Muscle of arm (tissue), 12 donors: ENCODE data around the gene DPP6. TPM values are rescaled to one million over a fixed set of nuclear protein-coding genes. Genes with fewer than 3 reads are reported as not detected.

Source experiments
- DNase-seq: peaks from one replicate; pipeline ENCODE4 v3.0.0-alpha.2; 2013
- polyA plus RNA-seq, 12 donors: library from polyadenylated mRNA; unstranded; fragments of 120-200 nt; gene quantifications; one replicate each; pipeline ENCODE4 v1.2.1, GENCODE V29; 2013; ENCODE audit not compliant: insufficient read length in 12 of 12

DPP6 gene
- polyA plus RNA-seq, 12 donors, result 3.1 to 7.7 (median 5.7) TPM; not detected in 1

DNA sequence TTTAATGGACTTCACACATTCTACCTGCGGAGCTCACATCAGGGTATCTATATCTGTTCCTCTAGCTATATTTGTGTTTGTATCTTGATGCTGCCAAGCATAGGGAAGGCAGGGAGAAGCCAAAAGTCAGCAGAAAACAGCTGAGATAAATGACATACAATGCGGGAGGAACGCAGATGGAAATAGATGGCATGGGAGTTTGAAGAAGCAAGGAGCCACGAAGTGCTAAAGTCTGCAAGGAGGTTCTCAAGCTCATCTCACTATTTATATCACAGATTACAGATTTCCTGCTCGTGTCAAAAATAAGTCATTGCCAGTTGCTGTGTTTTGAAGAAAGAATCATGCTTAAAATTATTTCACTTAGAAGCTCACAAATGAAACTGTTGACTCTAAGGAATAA, 180.5 kb downstream of the DPP6 start:
- DNase-seq, result no peak

DNA sequence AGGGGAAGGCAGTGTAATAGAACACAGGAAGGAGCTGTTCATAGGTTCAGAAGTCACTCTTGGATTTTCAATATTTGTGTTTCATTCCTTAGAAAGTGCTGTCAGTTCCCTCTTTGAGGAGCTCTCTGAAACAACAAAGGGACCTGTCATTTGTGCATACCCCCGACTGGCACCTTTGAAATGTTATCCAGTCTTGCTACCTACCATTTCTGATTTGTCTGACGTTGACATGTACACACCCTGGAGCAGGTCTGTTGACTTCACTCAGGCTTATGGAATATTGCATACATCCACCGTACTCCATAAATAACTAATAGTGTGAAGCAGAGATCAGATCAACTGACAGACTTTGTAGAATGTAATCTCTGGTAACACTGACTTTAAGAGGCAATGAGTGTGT, 189.8 kb downstream of the DPP6 start:
- no peak for DNase-seq

DNA sequence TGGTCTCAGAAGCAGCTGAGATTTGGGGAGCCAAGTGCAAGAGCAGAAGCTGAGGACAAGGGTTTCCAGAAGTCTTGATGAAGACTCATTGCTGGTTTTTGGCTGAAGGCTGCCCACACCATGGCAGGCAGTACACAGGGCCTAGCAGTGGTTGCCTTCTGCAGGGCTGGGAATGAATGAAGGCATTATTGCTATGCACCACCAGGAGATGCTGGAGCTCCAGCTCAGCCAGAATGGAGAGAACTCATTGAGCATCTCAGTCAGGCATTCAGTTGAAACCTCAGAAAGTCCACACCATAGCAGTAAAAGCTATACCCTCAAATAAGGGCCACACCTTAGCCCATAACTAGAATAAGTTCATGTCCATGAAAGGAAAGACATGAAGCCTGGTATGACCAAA, 190.5 kb downstream of the DPP6 start:
- no peak for DNase-seq

DNA sequence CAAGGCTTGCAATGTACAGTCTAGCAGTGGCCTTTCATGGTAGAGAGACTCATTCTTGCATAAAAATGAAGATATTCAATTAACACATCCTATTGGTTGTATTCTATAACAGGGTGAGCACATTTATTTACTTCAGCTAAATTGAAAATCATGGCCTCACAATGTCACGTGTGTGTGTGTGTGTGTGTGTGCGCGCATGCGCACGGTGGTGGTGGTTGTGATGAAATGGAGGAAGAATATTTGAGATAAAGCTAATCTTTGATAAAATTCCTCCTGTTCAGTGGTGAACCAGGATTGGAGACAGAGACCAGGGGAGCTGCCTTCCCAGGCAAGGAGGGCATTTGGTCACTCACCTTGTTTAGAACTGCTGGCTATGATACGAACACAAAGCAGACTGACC, 199.8 kb downstream of the DPP6 start:
- DNase-seq, result no peak

DNA sequence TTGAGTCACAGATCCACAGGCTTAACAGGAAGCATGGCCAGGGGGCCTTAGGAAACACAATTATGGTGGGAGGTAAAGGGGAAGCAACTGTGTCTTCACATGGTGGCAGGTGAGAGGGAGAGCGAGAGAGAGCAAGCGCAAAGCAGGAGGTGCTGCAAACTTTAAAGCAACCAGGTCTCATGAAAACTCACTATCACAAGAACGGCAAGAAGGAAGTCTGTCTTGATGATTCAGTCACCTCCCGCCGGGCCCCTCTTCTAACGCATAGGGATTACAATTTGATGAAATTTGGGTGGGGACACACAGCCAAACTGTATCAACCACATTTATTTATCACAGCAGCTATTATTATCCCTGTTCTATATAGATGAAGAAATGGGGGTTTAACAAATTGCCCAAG, 201.6 kb downstream of the DPP6 start:
- no peak for DNase-seq

DNA sequence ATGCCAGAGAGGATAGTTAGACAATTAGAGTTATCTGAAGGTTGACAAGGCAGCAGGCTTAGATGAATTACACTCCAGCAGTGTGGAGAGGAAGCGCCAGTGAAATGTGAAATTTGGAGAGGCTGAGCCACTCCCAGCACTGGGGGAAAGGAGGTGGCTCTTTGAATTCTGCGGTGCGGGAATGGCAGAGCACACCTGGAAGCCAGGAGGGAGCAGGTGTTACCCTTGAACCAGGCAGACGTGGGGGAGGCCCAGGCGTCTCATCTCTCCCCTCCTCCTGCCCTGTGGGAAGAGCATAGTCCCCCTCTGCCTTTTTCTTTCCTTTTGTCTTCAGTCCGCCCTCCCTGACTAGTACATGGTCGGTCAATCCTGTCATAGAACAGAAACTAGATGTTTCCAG, 203.1 kb downstream of the DPP6 start:
- no peak for DNase-seq

DNA sequence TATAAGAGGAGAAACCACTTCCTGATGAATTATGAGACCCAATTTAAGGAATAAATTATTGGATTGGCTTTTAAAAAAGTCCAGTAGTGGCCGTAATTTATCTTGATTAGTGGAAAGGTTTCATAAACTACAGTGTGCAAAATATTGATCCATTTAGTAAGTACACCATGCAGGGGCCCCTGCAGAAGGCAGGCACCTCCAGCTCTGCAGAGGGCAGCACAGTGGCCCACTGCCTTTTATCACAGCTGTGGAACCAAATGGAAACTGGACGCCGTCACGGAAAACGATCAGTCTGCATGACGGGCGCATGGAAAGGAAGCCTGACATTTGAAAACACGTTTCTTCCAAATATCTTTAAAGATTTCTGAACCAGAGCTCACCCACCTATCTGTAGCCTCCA, 204.0 kb downstream of the DPP6 start:
- DNase-seq, result no peak

DNA sequence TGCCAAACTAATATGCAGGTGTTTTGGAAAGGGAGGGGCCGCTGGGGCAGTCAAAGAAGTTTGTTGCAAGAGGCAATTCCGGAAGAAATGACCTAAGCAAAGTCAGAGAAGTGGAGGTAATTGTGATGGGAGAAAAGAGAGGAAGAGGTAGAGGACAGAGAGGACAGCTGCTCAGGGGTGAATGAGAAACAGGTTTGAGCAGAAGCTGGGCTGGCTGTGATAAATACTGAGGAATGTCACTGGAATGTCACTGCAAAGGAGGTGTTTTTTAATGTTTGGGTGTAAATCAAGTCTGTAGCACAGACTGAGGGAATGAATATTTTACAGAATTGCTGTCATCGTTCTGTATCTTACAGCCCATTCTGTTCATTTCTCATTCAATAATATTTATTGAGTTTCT, 207.2 kb downstream of the DPP6 start:
- DNase-seq, result no peak

DNA sequence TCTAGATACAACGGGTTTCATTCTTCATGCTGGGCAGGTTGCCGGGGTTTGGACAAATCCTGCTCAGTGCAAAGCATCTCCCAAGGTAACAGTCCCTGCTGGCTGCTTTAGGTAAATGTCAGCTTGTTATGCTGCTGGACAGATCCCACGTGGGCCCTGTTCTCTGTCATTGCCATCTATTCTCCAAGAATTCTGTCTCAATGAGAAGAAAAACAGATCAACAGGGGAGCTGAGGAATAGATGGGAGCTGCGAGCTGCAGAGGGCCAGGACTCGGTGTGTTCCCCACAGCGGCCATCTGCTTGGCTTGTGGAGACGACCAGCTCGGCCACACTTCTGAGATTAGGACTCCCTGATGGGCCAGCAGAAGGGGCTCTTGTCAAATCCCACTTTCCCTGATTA, 235.2 kb downstream of the DPP6 start:
- DNase-seq, result no peak

DNA sequence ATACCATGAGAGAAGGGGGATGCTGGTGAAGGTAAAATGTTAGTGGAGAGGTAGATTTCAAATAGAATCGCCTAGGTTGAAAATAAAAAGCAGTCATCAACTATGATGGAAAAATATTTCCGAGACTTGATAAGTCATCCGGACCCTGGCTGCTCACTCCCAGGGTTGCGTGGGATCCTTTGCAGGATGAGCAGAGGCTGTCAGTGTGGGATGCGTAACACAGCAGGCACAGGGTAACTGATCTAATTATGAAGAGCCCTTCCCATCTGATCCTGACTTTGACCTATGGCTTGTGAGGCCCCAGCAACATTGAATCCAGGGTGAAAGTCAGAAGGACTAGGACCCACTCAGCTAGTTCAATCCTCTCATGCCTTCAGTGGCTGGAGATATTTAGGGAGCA, 236.9 kb downstream of the DPP6 start:
- no peak for DNase-seq

DNA sequence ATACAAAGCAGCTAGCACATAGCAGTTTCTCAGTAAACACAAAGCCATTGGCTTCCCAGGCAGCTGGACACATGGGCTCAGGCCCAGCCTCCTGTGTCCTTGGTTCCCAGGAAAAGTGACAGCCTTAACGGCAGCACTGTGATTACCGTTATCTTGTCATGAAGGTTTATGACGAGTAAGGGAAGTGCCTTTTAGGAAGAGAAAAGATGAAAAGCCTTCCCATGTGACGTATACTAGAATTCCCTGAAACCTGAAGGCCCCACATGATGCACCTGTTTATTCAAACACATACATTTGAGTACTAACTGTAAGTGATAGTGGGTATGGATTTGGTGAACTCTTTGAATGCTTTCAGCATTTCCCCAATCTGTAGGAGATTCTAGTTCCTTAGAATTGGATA, 244.2 kb downstream of the DPP6 start:
- DNase-seq, result no peak

DNA sequence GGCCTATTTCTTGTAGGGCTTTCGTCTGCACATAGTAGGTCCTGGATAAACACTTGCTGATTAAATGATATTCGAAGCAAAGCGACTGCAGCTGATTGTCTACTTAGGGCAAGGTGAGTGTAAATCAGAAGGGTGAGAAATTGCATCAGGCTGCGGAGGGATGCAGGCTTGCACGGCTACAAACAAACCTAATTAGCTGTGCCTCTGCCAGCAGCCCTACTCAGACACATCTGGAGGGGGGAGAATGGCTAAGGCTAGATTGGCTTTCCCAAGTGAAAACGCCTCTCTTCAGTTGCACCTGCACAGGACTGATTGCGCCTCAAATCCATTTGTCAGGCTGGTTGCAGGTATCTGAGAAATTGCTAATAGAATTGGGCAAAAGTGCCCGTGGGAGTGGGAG, 247.5 kb downstream of the DPP6 start:
- no peak for DNase-seq

DNA sequence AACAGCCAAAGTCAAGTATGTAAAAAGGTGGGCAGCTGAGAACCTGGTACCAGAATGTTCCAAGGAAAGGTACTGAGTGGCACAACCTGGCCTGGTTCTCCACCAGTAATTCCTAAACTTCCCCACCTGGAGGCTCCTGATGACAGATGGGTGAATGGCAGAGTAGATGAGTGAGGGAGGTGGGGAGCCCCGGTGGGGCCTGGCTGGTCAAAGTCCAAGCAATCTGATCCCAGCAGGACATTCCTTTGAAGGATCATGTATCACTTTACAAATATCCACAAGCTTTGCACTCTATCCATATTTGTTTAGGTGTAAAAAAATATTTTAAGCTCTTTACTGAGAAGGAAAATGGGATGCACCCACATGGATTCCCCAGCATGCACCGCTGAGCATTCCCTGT, 250.2 kb downstream of the DPP6 start:
- no peak for DNase-seq

DNA sequence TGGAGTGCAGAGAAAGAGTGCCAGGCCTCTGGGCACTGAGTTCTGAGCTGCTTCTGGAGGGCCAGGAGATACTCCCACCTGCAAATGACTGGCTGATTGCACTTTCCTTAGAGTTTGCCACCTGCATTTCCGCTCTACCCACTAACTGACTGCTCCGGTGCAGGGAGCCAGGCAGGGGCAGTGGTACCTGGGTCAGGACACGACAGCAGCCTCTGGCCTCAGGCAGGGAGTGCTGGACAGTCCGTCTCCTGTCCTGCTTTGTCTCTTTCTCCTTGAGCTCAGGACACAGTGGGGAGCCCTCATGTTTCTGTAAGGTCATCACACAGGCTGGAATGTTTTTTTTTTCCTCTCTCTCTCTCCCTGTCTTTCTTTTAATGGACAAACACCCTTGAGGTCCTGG, 252.0 kb downstream of the DPP6 start:
- no peak for DNase-seq

DNA sequence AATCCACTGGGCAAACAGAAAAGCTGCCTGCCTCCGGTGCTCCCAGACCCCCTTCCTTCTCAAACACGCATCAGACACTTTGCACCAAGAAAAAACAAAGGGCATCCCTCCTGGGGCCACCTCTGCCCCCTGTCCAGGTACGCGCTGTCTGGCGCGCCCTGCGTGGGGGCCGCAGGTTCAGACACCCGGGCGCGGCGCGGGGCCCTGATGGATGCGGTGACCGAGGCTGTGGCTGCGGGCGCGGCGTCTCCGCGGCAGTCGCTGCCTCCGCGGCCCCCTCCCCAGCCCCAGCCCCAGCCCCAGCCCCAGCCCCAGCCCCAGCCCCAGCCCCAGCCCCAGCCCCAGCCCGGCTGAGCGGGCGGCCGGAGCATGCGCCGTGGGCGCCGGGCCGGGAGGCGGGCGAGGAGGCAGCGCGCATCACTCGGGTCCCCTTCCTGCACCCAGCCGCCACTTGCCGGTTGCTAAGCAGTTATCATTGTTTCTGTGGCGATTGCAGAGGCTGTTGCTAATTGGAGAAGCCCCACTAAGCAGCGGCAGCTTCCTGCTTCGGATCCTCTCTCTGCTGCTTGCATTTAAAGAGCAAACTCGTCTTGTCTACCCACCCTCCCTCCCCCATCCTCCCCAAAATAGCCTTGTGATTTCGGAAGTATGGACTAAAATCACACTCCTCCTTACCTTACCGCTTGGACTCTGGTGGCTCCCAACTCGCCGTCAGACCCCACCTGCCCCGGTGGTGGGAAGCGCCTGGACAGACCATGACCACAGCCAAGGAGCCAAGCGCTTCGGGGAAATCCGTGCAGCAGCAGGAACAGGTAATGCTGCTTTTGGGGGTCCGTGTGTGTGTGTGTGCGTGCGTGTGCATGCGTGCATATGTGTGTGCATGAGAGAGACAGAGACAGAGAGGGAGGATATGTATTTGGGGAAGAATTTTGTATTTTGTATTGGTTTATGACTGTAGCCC, 252.8 kb downstream of the DPP6 start:
- no peak for DNase-seq

DNA sequence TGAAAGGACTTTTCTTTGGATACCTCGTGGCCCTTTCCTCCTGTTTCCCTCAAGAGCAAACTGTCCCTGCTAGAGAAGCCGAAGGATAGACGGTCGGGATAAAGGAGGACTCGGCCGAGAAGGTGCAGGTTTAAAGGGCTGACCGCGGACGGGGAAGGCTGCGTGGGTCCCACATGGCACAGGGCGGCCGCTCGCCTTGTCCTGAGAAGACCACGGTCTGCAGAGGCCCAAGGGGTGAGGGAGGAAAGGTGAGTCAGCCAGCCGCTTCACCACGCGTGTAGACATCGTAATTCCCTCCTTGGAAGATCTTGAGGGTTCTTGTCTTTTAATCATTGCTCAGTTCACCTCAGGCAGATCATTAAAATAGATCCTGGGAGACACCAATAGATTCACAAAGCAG, 253.8 kb downstream of the DPP6 start:
- no peak for DNase-seq

DNA sequence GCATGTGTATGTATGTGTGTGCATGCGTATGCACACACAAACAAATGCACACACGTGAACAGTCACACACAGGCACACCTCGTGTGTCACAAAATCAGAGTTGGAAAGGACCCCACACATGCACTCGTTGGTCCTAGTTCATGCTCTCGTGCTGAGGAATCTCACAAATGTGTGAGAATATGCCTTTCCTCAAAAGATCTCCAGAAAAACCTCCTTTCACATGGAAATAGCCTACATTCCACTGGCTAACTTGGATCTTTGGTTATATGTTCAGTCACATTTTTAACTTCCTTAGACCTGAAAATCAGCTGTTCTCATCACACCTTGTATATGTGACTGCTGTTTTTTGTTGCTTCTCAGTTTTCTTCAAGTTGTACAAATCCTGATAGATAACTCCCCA, 256.7 kb downstream of the DPP6 start:
- no peak for DNase-seq

DNA sequence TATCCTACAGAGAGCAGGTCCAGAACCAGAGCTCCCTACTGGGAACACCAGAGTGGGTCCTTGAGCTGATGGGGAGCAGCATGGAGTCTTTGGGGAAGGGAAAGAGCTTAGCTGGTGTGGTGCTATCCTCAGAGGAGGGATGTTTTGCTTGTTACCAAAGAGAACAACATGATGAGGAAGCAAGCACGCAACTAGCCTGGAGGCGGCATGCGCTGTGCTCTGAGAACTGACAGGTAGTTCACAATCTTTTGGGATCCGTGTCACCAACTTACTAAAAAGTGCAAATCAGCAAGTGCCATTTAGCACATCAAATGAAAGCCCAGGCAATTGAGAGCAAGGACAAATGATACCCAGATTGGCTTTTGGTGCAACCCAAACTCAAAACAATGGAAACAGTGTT, 257.9 kb downstream of the DPP6 start:
- no peak for DNase-seq

DNA sequence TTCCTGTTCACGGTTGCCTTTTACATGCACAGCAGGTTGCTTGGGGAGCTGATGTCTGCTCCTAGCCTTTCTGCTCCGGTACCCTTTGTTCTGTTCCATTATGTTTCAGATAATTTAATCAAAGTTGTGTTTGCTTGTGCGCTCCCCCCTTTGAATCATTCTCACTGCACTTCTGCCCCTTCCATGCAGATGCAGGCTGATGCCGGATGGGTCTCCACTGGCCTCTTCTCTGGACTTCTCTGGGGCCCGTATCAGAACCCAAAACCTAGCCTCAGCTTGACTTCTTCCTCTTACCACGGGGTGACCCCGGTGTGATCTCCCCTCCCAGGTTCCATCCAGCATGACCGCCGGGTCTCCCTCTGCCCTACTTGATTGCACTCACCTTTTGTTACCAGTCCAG, 272.0 kb downstream of the DPP6 start:
- DNase-seq, result no peak

DNA sequence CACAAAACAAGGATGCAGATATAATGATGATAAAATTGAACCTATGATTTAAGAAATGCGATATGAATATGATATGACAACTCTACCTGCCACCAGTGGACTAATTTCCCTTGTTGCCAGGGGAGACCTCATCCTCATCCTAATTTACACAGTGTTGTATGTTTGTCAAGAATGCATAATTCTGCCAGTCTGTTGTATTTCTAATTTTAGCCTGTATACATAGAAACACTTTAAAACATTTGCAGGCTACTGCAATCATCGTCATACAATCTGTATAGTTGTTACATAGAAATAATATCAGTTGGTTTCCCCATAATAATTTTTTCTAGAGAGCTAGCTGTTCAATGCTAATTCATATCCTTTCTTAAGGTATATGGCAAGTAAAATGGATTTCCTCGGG, 274.2 kb downstream of the DPP6 start:
- no peak for DNase-seq

DNA sequence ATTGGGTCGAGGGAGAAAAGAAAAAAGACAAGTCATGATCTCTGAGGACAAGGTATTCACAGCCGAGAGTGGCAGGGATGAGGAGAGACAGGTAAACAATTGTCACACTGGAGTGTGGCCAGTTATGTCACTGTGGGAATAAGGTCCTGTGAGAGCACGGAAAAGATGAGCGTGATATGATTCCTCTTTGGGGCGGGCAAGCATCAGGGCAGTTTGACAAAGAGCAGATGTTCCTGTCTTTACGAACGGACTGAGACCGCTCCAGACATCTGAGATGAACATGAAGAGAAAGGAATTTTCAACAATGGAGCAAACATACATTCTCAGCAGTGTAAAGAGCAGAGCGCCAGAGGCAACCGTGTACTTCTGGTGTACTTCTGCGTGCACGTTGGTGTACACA, 278.1 kb downstream of the DPP6 start:
- DNase-seq, result no peak

DNA sequence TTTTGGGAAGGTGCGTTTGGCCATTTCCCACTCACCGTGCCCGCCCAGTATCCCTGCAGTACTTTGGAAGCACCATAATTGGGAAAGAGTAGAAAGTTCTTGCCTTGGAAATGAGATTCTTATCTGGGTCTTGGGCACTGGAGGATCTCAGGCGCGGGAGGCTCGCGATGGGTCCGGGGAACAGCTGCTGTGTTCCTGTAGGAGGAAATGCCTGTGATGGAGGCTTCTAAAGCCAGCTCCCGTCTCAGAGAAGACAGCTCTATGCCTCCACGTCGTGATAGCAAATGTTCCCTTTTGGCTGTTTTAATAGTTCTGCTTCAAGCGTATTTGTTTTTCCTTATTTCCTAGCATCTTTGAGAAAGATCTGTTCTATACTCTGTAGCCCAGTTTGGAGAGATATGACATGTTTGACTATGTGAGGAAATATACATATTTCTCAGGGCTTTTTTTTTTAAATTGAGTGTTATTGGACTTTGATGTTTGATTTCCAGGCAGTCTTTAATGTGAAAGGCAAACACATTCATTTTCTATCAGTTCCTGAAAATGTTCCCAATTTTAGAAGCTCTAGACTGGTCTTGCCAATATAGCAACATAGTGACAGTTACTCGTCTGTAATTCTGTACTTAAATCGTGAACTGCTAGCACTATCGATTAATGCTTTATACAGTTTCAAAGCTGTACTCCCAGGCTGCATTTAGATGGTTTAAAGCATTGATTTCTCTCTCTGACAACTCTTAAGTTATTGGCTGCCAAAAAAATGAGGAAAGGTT, 280.8 kb downstream of the DPP6 start:
- no peak for DNase-seq

DNA sequence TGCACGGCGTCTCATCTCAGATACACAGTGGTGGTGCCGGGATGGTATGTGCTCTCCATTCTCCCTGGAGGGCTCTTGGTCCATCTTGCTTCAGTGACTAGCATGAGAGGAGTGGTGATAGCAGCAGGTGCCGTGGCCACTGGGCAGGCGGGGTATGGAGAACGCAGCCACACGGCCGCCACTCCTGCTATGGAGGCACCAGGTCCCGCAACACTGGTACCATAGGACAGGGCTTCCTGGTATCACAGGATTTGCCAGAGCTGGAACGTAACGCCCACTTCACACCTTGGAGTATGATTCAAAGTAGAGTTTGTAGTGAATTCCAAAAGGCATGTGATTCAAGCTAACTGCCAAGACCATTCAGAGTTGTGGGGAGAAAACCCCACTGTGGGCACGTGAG, 284.1 kb downstream of the DPP6 start:
- no peak for DNase-seq
